GM19035 (cell line): ENCODE measurements around the gene WDR33.
"Not testable (repeated sequence)": the region's sequence is repeated elsewhere in the genome, so short reads cannot be mapped to it uniquely, and the experiment has no call there.

ENCODE experiments used
- ATAC-seq: cut with Tn5 transposase; IDR thresholded peaks from one replicate; pipeline ENCODE4 v1.9.1; 2021; ENCODE audit not compliant: unreplicated experiment

Gene WDR33

DNA sequence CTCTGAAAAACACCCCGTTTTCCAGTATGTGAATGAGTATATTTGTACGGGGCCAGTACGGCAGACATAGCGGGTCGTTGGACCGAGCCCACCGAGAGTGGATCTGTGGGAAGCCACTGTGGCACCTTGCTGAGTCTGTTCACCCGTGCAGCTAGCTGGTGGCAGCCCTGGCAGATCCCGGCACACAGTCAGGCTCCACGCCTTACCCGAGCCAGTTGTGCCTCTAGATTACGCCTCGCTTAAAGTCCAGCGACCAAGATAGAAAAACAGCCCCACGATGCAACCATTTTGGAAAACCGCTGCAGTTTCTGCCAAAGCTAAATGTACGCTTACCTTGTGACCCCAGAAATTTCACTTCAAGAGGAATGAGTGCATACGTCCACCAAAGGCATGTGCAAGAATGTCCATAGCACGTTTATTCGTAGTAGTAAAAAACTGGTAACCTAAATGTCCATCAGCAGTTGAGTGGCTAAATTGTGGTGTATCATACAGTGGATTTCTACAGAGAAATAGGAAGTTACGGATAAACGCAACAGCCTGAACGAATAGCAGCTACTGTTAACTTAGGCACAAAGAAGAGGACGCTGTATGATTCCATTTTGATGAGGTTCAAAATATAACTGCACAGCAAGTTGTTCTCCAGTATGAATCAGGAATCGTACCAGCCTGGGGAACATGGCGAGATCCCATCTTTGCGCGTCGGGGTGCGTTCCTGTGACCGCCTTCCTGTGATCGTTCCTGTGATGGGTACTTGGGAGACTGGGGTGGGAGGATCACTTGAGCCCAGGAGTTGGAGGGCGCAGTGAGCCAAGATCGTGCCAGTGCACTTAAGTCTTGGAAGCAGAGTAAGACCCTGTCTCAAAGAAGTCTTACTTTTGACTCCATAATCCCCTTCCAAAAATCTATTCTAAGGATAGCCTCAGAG is 688 bp upstream of the WDR33 start:
- peak; percentile 37 for ATAC-seq

DNA sequence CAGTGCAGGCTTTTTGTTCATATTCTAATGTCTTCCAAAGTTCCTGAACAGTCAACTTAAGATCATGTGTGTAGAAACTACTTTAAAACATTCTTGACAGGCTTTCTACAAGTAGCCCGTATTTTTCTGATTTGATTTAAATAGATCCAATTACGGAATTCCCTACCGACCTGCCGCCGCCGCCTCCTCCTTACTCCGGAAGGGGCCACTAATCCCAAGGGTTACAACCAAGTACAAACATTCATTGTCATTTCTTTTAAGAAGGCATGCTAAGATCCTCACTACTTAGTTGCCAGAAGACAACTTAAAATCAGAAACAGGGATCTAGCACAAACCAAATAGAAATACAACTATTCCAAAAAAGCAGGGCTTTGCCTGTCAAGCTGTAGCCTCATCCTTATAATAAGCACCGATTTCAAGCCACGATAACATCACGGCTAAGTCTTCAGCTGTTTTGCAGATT is 784 bp downstream of the WDR33 start:
- no peak for ATAC-seq

DNA sequence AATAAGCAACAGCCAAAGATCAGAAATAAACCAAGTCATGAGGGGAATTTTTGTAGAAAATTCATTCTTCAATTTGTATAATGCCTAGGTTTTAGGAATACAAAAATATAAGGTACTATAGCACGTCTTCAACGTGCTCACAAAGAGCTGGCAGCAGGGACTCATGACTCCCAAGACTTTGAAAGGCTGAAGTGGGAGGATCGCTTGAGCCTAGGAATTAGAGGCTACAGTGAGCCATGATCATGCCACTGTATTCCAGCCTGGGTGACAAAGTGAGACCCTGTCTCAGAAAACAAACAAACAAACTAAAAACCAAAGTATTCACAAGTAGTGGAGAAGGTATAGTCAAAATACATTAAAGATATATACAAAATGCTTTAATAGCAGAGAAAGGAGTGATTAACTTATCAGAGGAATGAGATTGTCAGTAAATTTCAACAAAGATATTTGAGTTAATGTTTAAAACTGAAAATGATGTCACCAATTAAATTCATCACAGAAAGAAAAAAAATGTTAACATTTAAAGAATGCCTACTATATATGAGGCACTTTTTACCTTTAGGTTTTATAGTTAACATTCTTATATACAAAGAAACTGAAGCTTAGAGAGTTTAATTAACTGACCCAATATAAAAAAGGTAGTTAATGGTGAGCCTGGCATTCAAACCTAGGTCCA is 3.2 kb downstream of the WDR33 start:
- ATAC-seq, result no peak

DNA sequence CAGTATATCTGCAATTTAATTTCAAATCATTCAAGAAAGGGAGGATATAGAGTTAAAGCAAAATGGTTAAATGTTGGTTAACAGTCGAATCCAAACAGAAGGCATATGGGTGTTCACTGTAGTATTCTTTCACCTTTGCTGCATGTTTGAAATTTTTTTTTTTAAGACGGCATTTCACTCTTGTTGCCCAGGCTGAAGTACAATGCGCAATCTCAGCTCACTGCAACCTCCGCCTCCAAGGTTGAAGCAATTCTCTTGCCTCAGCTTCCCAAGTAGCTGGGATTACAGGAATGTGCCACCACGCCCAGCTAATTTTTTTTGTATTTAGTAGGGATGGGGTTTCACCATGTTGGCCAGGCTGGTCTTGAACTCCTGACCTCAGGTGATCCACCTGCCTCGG is 4.1 kb downstream of the WDR33 start:
- ATAC-seq, result not testable (repeated sequence)

DNA sequence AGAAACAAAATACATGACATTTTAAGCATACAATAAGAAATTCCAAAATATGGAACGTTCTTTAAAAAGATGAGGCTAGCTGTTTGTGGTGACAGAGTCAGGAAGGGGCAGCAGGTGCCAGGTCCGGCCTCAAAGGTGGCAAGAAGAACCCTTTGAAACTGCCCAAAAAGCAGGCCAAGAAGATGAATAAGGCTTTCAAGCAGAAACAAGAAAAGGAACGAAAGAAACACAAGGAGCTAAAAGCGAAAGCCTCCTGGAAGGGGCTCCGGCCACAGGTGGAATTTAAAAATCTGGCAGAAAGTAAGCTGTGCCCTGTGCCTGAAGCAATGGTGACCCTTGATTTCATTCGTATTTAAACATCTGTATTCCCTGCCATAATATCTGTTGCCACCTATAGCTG is 5.5 kb downstream of the WDR33 start:
- ATAC-seq, result no peak

DNA sequence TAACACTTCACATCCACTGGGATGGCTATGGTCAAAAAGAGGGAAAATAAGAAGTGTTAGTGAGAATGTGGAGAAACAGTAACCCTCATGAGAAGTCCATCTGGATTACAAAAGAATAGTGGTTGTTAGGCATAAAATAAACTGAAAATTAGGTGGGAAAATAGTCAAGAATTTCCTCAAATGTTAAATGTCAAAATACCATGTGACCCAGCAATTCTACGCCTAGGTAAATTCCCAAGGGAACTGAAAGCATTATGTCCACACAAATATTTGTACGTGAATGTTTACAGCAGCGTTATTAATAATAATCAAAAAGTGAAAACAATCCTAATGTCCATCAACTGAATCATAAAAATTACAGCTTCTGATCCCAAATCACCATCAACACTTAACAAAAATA is 11.0 kb downstream of the WDR33 start:
- ATAC-seq, result no peak

DNA sequence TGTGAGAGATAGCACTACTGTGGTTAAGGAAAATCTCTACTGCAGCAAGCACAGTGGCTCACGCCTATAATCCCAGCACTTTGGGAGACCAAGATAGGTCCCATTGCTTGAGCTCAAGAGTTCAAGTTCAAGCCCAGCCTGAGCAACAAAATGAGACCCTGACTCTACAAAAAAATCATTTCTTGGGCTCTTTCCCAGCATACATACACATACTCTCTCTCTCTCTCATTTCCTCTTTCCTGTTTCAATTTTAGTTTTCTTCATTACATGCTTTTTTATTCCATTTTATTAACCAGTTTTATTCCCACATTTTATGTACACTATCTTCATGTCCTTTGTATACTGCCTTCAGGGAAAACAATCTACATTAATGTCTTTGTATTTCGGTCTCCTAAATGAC is 14.6 kb downstream of the WDR33 start:
- no peak for ATAC-seq

DNA sequence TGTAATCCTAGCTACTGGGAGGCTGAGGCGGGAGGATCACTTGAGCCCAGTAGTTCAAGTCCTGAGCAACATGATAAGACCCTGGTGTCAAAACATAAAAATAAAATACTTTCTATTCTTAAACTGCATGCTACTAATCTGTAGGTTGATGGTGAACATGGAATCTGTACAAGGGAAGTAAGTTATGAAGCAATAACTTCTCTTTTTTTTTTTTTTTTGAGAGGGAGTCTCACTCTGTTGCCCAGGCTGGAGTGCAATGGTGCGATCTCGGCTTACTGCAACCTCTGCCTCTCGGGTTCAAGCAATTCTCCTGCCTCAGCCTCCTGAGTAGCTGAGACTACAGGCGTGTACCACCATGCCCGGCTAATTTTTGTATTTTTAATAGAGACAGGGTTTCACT is 16.1 kb downstream of the WDR33 start:
- not testable (repeated sequence) for ATAC-seq

DNA sequence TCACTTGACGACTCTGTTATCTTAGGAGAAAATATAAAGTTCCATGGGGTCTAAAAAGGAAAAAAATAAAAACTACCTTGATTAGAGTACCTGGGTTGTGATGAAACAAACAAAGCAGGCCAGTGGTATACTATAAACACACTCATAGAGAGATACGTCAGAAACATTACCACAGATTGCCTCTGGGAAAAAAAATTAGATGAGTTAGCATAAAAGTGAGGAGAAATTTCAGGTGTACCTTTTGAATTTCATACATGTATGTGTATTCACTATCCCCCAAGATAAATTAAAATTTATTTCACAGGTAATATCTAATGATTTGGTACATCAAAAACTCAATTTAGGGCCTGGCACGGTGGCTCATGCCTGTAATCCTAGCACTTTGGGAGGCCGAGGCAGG is 18.2 kb downstream of the WDR33 start:
- no peak for ATAC-seq

DNA sequence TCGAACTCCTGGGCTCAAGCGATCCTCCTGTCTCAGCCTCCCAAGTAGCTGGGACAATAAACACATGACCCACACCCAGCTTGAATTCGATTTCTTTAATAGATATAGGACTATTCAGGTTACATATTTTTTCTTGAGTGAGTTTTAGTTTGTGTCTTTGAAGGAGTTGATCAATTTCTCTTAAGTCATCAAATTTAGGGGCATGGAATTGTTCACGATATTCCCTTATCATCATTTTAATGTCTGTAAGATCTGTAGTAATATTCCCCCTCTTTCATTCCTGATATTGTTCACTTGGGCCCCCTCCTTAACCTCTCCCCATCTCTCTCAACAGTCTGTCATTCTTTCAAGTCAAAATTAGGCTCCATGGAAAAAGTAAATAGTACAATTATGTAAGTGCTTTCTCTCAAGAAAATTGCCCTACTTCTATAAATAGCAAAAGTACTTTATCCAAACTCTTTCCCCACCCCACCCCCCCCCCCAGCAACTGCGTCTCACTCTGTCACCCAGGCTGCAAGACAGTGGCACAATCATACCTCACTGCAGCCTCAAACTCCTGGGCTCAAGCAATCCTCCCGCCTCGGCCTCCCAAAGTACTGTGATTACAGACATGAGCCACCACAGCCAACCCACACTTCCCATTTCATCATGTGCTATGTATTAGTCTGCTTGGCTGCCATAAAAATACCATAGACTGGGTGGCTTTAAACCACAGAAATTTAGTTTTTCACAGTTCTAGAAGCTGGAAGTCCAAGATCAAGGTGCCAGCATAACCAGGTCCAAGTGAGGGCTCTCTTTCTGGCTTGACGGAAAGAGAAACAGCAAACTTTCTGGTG is 20.1 kb downstream of the WDR33 start:
- no peak for ATAC-seq

DNA sequence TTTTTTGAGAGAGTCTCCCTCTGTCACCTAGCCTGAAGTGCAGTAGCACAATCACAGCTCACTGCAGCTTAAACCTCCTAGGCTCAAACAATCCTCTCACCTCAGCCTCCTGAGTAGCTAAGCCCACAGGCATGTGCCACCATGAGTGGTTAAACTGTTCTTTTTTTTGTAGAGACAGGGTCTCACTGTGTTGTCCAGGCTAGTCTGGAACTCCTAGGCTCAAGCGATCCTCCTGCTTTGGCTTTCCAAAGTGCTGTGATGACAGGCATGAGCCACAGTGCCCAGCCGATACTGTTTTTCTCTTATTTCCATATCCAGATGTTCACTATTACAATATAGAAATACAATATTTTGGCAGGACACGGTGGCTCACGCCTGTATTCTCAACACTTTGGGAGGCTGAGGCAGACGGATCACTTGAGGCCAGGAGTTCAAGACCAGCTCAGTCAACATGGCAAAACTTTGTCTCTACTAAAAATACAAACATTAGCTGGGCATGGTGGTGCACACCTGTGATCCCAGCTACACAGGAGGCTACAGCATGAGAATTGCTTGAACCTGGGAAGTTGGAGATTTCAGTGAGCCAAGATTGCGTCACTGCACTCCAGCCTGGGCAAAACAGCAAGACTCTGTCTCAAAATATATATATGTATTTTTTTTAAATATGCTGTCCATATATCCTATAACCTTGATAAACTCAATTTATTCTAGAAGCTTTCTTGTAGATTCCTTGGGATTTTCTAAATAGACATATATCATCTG is 24.7 kb downstream of the WDR33 start:
- ATAC-seq, result no peak

DNA sequence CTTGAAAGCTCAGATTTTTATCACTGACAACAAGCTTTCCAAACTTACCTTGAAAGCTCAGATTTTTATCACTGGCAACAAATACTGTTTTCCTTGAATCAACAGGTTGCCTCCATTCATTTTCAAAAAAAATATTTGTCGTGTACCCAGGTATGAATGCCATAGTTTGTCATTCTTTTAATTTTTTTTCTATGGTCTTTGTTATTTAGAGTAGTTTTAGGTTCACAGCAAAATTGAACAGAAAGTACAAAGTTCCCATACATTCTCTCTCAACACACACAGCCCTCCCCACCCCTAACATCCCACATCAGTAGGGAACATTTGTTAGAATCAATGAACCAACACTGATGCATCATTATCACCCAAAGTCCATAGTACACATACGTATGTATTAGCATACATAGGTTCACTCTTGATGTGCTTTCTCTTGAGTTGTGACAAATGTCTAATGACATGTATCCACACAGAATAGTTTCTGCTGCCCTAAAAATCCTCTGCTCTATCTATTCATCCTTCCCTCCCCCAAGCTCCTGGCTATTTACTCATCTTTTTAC is 25.9 kb downstream of the WDR33 start:
- no peak for ATAC-seq

DNA sequence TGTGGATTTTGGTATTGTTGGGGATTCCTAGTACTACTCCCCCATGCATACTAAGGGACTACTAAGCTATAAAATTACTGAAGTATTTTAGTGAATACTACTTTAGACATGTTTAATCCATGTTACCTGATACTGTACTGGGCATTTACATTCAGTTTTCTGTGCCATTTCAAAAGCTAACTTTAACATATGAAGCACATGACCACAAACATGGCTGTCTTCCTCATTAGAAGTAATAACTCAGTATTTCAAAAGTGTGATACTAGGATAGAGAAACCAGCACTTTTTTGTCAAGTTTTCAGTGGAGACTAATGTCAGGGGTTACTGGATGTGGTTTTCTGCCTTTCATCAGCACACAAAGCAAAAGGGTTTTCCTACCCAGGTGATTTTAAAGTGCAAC is 27.9 kb downstream of the WDR33 start:
- ATAC-seq, result no peak

DNA sequence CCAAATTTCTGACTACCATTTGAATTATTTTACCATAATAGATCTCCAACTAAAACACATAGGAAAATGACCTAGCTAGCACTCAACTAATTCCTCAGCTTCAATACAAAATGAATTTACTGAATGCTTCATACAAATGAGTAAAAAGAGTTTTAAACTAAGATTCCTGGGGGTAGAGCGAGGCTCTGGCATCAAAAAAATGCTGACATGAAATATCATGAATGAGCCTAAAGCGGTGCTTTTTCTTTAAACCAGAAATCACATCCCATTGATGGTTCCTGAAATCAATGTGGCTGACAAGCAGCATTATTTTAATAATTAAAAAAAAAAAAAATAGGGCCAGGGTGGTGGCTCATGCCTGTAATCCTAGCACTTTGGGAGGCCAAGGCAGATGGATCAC is 32.1 kb downstream of the WDR33 start:
- ATAC-seq, result no peak

DNA sequence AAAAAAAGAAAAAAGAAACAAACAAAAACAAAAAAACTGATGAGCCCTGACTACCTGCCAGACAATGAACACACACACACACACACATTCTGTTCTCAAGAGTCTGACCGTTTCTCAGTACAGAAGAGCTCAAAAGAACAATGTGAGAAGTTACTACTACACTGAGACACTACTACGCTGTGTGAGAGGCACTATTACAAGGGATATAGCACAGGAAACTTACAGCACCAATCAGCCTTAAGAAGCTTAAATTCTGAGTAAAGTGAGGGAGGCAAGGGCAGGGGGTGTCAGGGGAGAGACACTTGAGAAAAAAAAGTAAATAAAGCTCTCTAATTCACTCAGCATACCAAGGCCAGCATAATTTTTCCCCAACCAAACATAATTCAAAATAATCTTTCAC is 32.5 kb downstream of the WDR33 start:
- no peak for ATAC-seq

DNA sequence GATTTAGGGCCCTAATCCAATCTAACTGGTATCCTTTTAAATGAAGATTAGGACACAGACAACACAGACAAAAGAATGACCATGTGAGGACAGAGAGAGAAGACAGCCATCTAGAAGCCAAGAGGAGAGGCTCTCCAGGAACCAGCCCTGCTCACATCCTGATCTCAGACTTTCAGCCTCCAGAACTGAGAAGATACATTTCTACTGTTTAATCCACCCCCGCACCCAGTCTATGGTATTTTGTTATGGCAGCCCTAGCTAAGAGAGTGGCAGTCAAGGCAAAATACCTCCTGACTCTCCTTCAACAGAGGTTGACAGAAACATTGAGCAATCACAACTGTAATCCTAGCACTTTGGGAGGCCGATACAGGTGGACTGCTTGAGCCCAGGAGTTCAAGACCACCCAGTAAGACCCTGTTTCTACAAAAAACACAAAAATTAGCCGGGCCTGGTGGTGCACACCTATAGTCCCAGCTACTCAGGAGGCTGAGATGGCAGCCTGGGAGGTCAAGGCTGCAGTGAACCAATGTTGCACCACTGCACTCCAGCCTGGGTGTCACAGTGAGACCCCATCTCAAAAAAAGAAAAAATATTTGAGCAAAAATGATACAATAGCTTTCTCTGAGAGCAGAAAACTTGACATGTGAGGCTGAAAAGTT is 34.7 kb downstream of the WDR33 start:
- no peak for ATAC-seq

DNA sequence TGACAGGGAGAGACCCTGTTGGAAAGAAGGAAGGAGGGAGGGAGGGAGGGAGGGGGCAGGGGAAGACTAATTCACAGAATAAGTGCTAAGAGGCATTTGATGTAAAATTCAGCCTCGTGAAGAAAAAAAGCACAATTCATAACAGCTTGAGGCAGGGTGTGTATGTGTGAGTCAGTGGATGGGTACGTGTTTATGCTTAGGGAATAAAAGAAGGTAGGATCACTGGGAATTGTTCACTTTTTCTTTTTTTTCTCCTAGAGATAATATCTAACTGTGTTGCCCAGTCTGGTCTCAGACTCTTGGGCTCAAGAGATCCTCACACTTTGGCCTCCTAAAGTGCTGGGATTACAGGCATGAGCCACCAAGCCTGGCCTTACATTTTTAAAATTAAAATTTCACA is 39.2 kb downstream of the WDR33 start:
- no peak for ATAC-seq

DNA sequence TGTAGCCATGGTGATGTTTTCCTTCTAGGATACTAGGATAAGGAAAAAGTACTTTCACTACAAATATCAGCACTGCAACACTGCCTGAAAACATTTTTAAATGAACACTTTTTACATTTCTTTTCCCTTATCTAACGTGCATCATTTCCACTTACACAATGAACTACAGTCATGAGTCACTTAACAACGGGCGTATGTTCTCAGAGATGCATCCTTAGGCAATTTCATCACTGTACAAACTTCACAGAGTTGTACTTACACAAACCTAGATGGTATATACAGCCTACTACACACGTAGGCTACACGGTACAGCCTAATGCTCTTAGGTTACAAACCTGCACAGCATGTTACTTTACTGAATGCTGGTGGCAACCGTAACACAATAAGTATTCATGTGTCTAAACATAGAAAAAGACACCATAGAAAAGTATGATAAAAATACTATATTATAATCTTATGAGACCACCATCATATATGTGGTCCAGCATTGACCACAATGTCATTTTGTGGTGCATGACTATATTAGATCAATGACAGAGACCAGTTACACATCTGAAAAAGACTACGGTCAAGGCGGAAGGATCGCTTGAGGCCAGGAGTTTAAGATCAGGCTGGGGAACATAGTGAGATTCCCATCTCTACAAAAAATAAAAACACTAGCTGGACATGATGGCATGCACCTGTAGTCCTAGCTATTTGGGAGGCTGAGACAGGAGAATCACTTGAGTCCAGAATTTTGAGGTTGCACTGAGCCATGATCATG is 39.8 kb downstream of the WDR33 start:
- no peak for ATAC-seq

DNA sequence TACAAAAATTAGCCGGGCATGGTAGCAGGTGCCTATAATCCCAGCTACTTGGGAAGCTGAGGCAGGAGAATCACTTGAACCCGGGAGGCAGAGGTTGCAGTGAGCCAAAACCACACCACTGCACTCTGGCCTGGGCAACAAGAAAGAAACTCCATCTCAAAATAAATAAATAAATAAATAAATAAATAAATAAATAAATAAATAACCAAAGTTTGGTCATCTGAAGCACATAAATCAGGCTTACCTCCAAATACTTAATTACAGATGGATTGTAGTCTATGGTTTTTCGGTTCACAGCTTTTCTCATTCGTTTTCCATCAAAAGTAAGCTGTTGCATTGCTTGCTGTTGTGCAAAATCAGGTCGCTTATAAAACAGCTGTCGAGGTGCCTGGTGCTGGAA is 40.4 kb downstream of the WDR33 start:
- ATAC-seq, result not testable (repeated sequence)
